IPS DF 6.9 (cell line): ENCODE measurements around the gene ACAD11.

Experiments used
- DNase-seq: peaks from one replicate; pipeline ENCODE4 v3.0.0-alpha.2; 2013; ENCODE audit warnings: low read depth, low spot score
- H3K27ac ChIP-seq: one replicate; pipeline ENCODE4 v1.5.1; 2013; ENCODE audit warnings: low read length, control low read depth
- H3K27me3 ChIP-seq: 2 replicates; pipeline ENCODE4 v1.6.1; 2013; ENCODE audit warnings: mild to moderate bottlenecking, low read length; ENCODE audit not compliant: control insufficient read depth, insufficient read depth
- H3K36me3 ChIP-seq: 2 replicates; pipeline ENCODE4 v1.6.1; 2013; ENCODE audit warnings: low read length; ENCODE audit not compliant: control insufficient read depth, insufficient read depth
- H3K4me1 ChIP-seq: 2 replicates; pipeline ENCODE4 v1.6.1; 2013; ENCODE audit warnings: low read length; ENCODE audit not compliant: control insufficient read depth, insufficient read depth
- H3K4me3 ChIP-seq: 2 replicates; pipeline ENCODE4 v1.5.1; 2013; ENCODE audit warnings: mild to moderate bottlenecking, low read length
- H3K9me3 ChIP-seq: 2 replicates; pipeline ENCODE4 v1.6.1; 2013; ENCODE audit warnings: low read length, inconsistent platforms; ENCODE audit not compliant: control insufficient read depth, insufficient read depth
- WGBS: extraction: QIAGEN DNeasy Blood & Tissue Kit; methylation state at CpG from one replicate; pipeline ENCODE4 v1.1.7; 2013; ENCODE audit warnings: mixed read lengths, missing lambda C conversion rate; ENCODE audit not compliant: insufficient read length, insufficient coverage; 5-methylcytosine and 5-hydroxymethylcytosine counted together

Gene ACAD11

GRCh38 chr3:132521901-132522300 is 137.7 kb downstream of the ACAD11 start:
- no peak for DNase-seq
- H3K9me3 ChIP-seq = no peaks in the 10 kb centered on the region
- H3K27me3 ChIP-seq = no peaks in the 10 kb centered on the region
- H3K4me3 ChIP-seq = no peak overlapping the region
- WGBS = no CpG with 5 or more reads among the region's 5 CpGs
- H3K36me3 ChIP-seq = peaks cover 10% of the 10 kb centered on the region; the same call in 1 of the 2 replicates
- H3K4me1 ChIP-seq = no peaks in the 10 kb centered on the region
- no peak overlapping the region for H3K27ac ChIP-seq

GRCh38 chr3:132519914-132520313 is 139.7 kb downstream of the ACAD11 start:
- no peak overlapping the region for H3K4me3 ChIP-seq
- no peak overlapping the region for H3K27ac ChIP-seq
- no peaks in the 10 kb centered on the region for H3K9me3 ChIP-seq
- H3K4me1 ChIP-seq = no peaks in the 10 kb centered on the region
- no peak for DNase-seq
- peaks cover 11% of the 10 kb centered on the region; the same call in 1 of the 2 replicates for H3K36me3 ChIP-seq
- H3K27me3 ChIP-seq = no peaks in the 10 kb centered on the region
- no CpG with 5 or more reads among the region's 5 CpGs for WGBS

GRCh38 chr3:132517311-132517710 is 142.3 kb downstream of the ACAD11 start:
- Histone ChIP-seq H3K4me3 (no peak overlapping the region), H3K36me3 (peaks cover 6% of the 10 kb centered on the region; the same call in 1 of the 2 replicates), H3K27me3 (no peaks in the 10 kb centered on the region), H3K4me1 (no peaks in the 10 kb centered on the region), H3K27ac (no peak overlapping the region), H3K9me3 (no peaks in the 10 kb centered on the region)
- no peak for DNase-seq
- WGBS = no CpG with 5 or more reads among the region's 2 CpGs

- WGBS = no CpG with 5 or more reads among the region's 5 CpGs
- no peak for DNase-seq
- Histone ChIP-seq H3K27me3 (no peaks in the 10 kb centered on the region), H3K9me3 (no peaks in the 10 kb centered on the region), H3K36me3 (peaks cover 6% of the 10 kb centered on the region; the same call in 1 of the 2 replicates), H3K4me1 (no peaks in the 10 kb centered on the region), H3K4me3 (no peak overlapping the region), H3K27ac (no peak overlapping the region)
Observed at GRCh38 chr3:132513057-132513456, 146.6 kb downstream of the ACAD11 start.

- Histone ChIP-seq H3K27ac (no peak overlapping the region), H3K9me3 (no peaks in the 10 kb centered on the region), H3K4me1 (no peaks in the 10 kb centered on the region), H3K4me3 (no peak overlapping the region), H3K27me3 (no peaks in the 10 kb centered on the region), H3K36me3 (no peaks in the 10 kb centered on the region; the same call in 1 of the 2 replicates)
- no CpG with 5 or more reads among the region's 1 CpG for WGBS
- DNase-seq = no peak
Observed at GRCh38 chr3:132509506-132509905, 150.1 kb downstream of the ACAD11 start.

- H3K4me1 ChIP-seq = no peaks in the 10 kb centered on the region
- no peaks in the 10 kb centered on the region; the same call in 1 of the 2 replicates for H3K36me3 ChIP-seq
- no peaks in the 10 kb centered on the region for H3K27me3 ChIP-seq
- DNase-seq = no peak
- H3K9me3 ChIP-seq = no peaks in the 10 kb centered on the region
- WGBS = no CpG with 5 or more reads among the region's 1 CpG
- H3K4me3 ChIP-seq = no peak overlapping the region
- H3K27ac ChIP-seq = no peak overlapping the region
Observed at GRCh38 chr3:132509096-132509495, 150.5 kb downstream of the ACAD11 start.
